OCI-LY3 (cell line): ENCODE measurements around the gene TSPEAR.

Experiments
- CTCF ChIP-seq: fragments of 200-600, 300-600 bp; sonication (generic); IDR thresholded peaks from 2 replicates; pipeline ENCODE4 v1.5.1; 2014; ENCODE audit warnings: antibody characterized with exemption, low read length, low read depth
- EZH2phosphoT487 ChIP-seq: fragments of 200-600 bp; shearing (Covaris generic); IDR thresholded peaks from 2 replicates; pipeline ENCODE4 v1.6.1; 2018; ENCODE audit warnings: antibody characterized with exemption, mixed run types, low read depth

- no peak for TF ChIP-seq CTCF
- TF ChIP-seq EZH2phosphoT487 = no peak
Measured at GRCh38 chr21:44539991-44540666, 171.2 kb downstream of the TSPEAR start, which contains the start of gene KRTAP10-1.
